ENCODE measurements around the gene CNN2.

Gene CNN2

GRCh38 chr19:1039646-1040475 lies 13.5 kb downstream of the CNN2 start, which contains the start of gene ABCA7:
Gene ABCA7 (plus strand): TSS chr19:1040107. CDS start chr19:1041362, 1,255 bp downstream.
- H3K9me3 Mint-ChIP-seq = no peaks in the 10 kb centered on the region
- peaks cover 39% of the 10 kb centered on the region for H3K4me1 Mint-ChIP-seq (ENCODE audit: low read depth)
- no peaks in the 10 kb centered on the region for H3K27me3 Mint-ChIP-seq (ENCODE audit: low read depth)
- H3K36me3 Mint-ChIP-seq (ENCODE audit: low read depth) = peaks cover 54% of the 10 kb centered on the region
- peak within 1 kb of the TSS; percentile 97 for H3K4me3 Mint-ChIP-seq
- H3K27ac Mint-ChIP-seq = peak within 1 kb of the TSS; percentile 95
- DNase-seq (ENCODE audit: low spot score) = peak; percentile 99

- Mint-ChIP-seq H3K4me3 (peak overlapping the region; percentile 97), H3K27me3 (ENCODE audit: low read depth) (no peaks in the 10 kb centered on the region), H3K27ac (peak overlapping the region; percentile 95), H3K36me3 (ENCODE audit: low read depth) (peaks cover 50% of the 10 kb centered on the region), H3K4me1 (ENCODE audit: low read depth) (peaks cover 35% of the 10 kb centered on the region), H3K9me3 (no peaks in the 10 kb centered on the region)
- DNase-seq (ENCODE audit: low spot score) = peak; percentile 88
These were observed 14.3 kb downstream of the CNN2 start for GRCh38 chr19:1040476-1041271.

- H3K4me3 Mint-ChIP-seq = peak overlapping the region; percentile 97
- peaks cover 44% of the 10 kb centered on the region for H3K36me3 Mint-ChIP-seq (ENCODE audit: low read depth)
- H3K4me1 Mint-ChIP-seq (ENCODE audit: low read depth) = peaks cover 33% of the 10 kb centered on the region
- H3K27me3 Mint-ChIP-seq (ENCODE audit: low read depth) = no peaks in the 10 kb centered on the region
- DNase-seq (ENCODE audit: low spot score) = no peak
- peak overlapping the region; percentile 95 for H3K27ac Mint-ChIP-seq
- no peaks in the 10 kb centered on the region for H3K9me3 Mint-ChIP-seq
These were observed 14.9 kb downstream of the CNN2 start for GRCh38 chr19:1041272-1041834.

GRCh38 chr19:1041835-1042685 lies 15.7 kb downstream of the CNN2 start:
- peaks cover 30% of the 10 kb centered on the region for H3K4me1 Mint-ChIP-seq (ENCODE audit: low read depth)
- no peak overlapping the region for H3K27ac Mint-ChIP-seq
- peaks cover 37% of the 10 kb centered on the region for H3K36me3 Mint-ChIP-seq (ENCODE audit: low read depth)

GRCh38 chr19:1042689-1043511 lies 16.5 kb downstream of the CNN2 start:
- H3K4me1 Mint-ChIP-seq (ENCODE audit: low read depth) = peaks cover 25% of the 10 kb centered on the region
- DNase-seq (ENCODE audit: low spot score) = no peak
- no peaks in the 10 kb centered on the region for H3K9me3 Mint-ChIP-seq
- H3K27ac Mint-ChIP-seq = no peak overlapping the region
- peak overlapping the region; percentile 9 for H3K4me3 Mint-ChIP-seq
- H3K27me3 Mint-ChIP-seq (ENCODE audit: low read depth) = no peaks in the 10 kb centered on the region
- H3K36me3 Mint-ChIP-seq (ENCODE audit: low read depth) = peaks cover 30% of the 10 kb centered on the region

More at GRCh38 chr19:1041835-1042685, 15.7 kb downstream of the CNN2 start:
- no peaks in the 10 kb centered on the region for H3K27me3 Mint-ChIP-seq (ENCODE audit: low read depth)
- H3K9me3 Mint-ChIP-seq = no peaks in the 10 kb centered on the region
- peak overlapping the region; percentile 9 for H3K4me3 Mint-ChIP-seq
- DNase-seq (ENCODE audit: low spot score) = no peak

GRCh38 chr19:1045247-1045603 lies 18.8 kb downstream of the CNN2 start:
- Mint-ChIP-seq H3K4me3 (no peak overlapping the region), H3K4me1 (ENCODE audit: low read depth) (peaks cover 6% of the 10 kb centered on the region), H3K36me3 (ENCODE audit: low read depth) (peaks cover 13% of the 10 kb centered on the region), H3K27ac (no peak overlapping the region), H3K27me3 (ENCODE audit: low read depth) (no peaks in the 10 kb centered on the region), H3K9me3 (no peaks in the 10 kb centered on the region)
- DNase-seq (ENCODE audit: low spot score) = peak; percentile 45

- Mint-ChIP-seq H3K36me3 (ENCODE audit: low read depth) (peaks cover 13% of the 10 kb centered on the region), H3K27me3 (ENCODE audit: low read depth) (no peaks in the 10 kb centered on the region), H3K27ac (no peak overlapping the region), H3K4me3 (no peak overlapping the region), H3K4me1 (ENCODE audit: low read depth) (peaks cover under 1% of the 10 kb centered on the region), H3K9me3 (no peaks in the 10 kb centered on the region)
- DNase-seq (ENCODE audit: low spot score) = no peak
These were observed 19.8 kb downstream of the CNN2 start for GRCh38 chr19:1046117-1046626.

GRCh38 chr19:1046836-1047695 lies 20.7 kb downstream of the CNN2 start:
- H3K4me1 Mint-ChIP-seq (ENCODE audit: low read depth) = no peaks in the 10 kb centered on the region

GRCh38 chr19:1047696-1048147 lies 21.3 kb downstream of the CNN2 start:
- Mint-ChIP-seq H3K9me3 (no peaks in the 10 kb centered on the region), H3K27me3 (ENCODE audit: low read depth) (no peaks in the 10 kb centered on the region), H3K36me3 (ENCODE audit: low read depth) (peaks cover 13% of the 10 kb centered on the region), H3K27ac (no peak overlapping the region), H3K4me3 (no peak overlapping the region), H3K4me1 (ENCODE audit: low read depth) (peaks cover 2% of the 10 kb centered on the region)
- no peak for DNase-seq (ENCODE audit: low spot score)

More at GRCh38 chr19:1046836-1047695, 20.7 kb downstream of the CNN2 start:
- H3K36me3 Mint-ChIP-seq (ENCODE audit: low read depth) = peaks cover 13% of the 10 kb centered on the region
- no peaks in the 10 kb centered on the region for H3K27me3 Mint-ChIP-seq (ENCODE audit: low read depth)
- H3K9me3 Mint-ChIP-seq = no peaks in the 10 kb centered on the region
- no peak overlapping the region for H3K27ac Mint-ChIP-seq
- no peak for DNase-seq (ENCODE audit: low spot score)
- no peak overlapping the region for H3K4me3 Mint-ChIP-seq

- H3K9me3 Mint-ChIP-seq = no peaks in the 10 kb centered on the region
- peaks cover 8% of the 10 kb centered on the region for H3K36me3 Mint-ChIP-seq (ENCODE audit: low read depth)
- no peak overlapping the region for H3K27ac Mint-ChIP-seq
- no peak overlapping the region for H3K4me3 Mint-ChIP-seq
- no peaks in the 10 kb centered on the region for H3K27me3 Mint-ChIP-seq (ENCODE audit: low read depth)
- DNase-seq (ENCODE audit: low spot score) = no peak
- H3K4me1 Mint-ChIP-seq (ENCODE audit: low read depth) = peaks cover 3% of the 10 kb centered on the region
These were observed 22.7 kb downstream of the CNN2 start for GRCh38 chr19:1049106-1049505.

GRCh38 chr19:1049800-1050199 lies 23.4 kb downstream of the CNN2 start:
- no peaks in the 10 kb centered on the region for H3K9me3 Mint-ChIP-seq
- no peaks in the 10 kb centered on the region for H3K27me3 Mint-ChIP-seq (ENCODE audit: low read depth)
- no peak for DNase-seq (ENCODE audit: low spot score)
- H3K4me1 Mint-ChIP-seq (ENCODE audit: low read depth) = peaks cover 3% of the 10 kb centered on the region
- H3K36me3 Mint-ChIP-seq (ENCODE audit: low read depth) = peaks cover 3% of the 10 kb centered on the region
- no peak overlapping the region for H3K27ac Mint-ChIP-seq
- H3K4me3 Mint-ChIP-seq = no peak overlapping the region

All from T-helper 2 cell treated with Interferon-gamma antibody and Interleukin-4, amounts not matched to agents 5 μg/mL and 100 μg/mL, for 36 hours (primary cell).